IMR-90 (cell line): ENCODE data around the gene GNAO1. TPM values are rescaled to one million over a fixed set of nuclear protein-coding genes. Genes with fewer than 3 reads are reported as not detected.

Experiments used
- ATAC-seq: fragments of 200-7000 bp; cut with Tn5 transposase; 2 replicates; pipeline ENCODE4 v1.9.1; 2020; ENCODE audit warnings: low read depth, mild to moderate bottlenecking, moderate library complexity
- BruUV-seq: library from RNA; stranded (reverse); fragments of 400-500 nt; replicated peaks from 2 replicates; lab custom pipeline; 2021; lab: Mats Ljungman, UMichigan
- CTCF ChIA-PET: fragments of 300-600 bp; formaldehyde crosslinking; extraction: SDS; loops from one replicate; lab custom pipeline; 2021; ENCODE audit warnings: antibody characterized with exemption; lab: Yijun Ruan, JAX
- POLR2A ChIA-PET: fragments of 300-600 bp; sonication (Branson Sonifier 250); formaldehyde crosslinking; loops from one replicate; lab custom pipeline; 2022; ENCODE audit warnings: antibody characterized with exemption; ENCODE audit not compliant: unreplicated experiment; lab: Charles Lee
- DNase-seq: peaks from one replicate; pipeline ENCODE4 v3.0.0; 2013
- H2AFZ ChIP-seq: replicated peaks from 2 replicates; pipeline ENCODE3; 2013; ENCODE audit warnings: low read length, mild to moderate bottlenecking; ENCODE audit not compliant: poor library complexity
- H2AK5ac ChIP-seq: 2 replicates; pipeline ENCODE4 v1.6.1; 2013; ENCODE audit warnings: low read depth, low read length, inconsistent platforms
- H2AK9ac ChIP-seq: replicated peaks from 2 replicates; pipeline ENCODE3; 2013; ENCODE audit warnings: mild to moderate bottlenecking, low read depth, low read length, moderate library complexity; ENCODE audit not compliant: poor library complexity
- H2BK120ac ChIP-seq: 2 replicates; pipeline ENCODE4 v1.6.1; 2013; ENCODE audit warnings: low read depth, low read length, inconsistent platforms
- H2BK15ac ChIP-seq: 3 replicates; pipeline ENCODE4 v1.6.1; 2013; ENCODE audit warnings: low read depth, low read length, inconsistent platforms
- H2BK20ac ChIP-seq: 2 replicates; pipeline ENCODE4 v1.6.1; 2013; ENCODE audit warnings: low read depth, mild to moderate bottlenecking, inconsistent platforms, low read length, moderate library complexity
- H2BK5ac ChIP-seq: 2 replicates; pipeline ENCODE4 v1.6.1; 2013; ENCODE audit warnings: mild to moderate bottlenecking, low read depth, low read length, inconsistent platforms; ENCODE audit not compliant: poor library complexity, severe bottlenecking
- H3K14ac ChIP-seq: replicated peaks from 2 replicates; pipeline ENCODE4 v1.6.1; 2013; ENCODE audit warnings: low read depth, low read length, inconsistent platforms
- H3K18ac ChIP-seq: 2 replicates; pipeline ENCODE4 v1.6.1; 2013; ENCODE audit warnings: low read depth, low read length, control low read depth
- H3K23ac ChIP-seq: 2 replicates; pipeline ENCODE4 v1.6.1; 2013; ENCODE audit warnings: low read depth, low read length, inconsistent platforms
- H3K27ac ChIP-seq: 2 replicates; pipeline ENCODE4 v1.5.1; 2013; ENCODE audit warnings: mild to moderate bottlenecking, control low read depth, low read length; ENCODE audit not compliant: insufficient read depth
- H3K27me3 ChIP-seq: 2 replicates; pipeline ENCODE4 v1.6.1; 2013; ENCODE audit warnings: low read length; ENCODE audit not compliant: control insufficient read depth, insufficient read depth
- H3K36me3 ChIP-seq: 2 replicates; pipeline ENCODE4 v1.6.1; 2013; ENCODE audit warnings: low read length, mixed read lengths; ENCODE audit not compliant: control insufficient read depth, insufficient read depth
- H3K4ac ChIP-seq: 2 replicates; pipeline ENCODE4 v1.6.1; 2013; ENCODE audit warnings: low read depth, low read length, inconsistent platforms
- H3K4me1 ChIP-seq: 2 replicates; pipeline ENCODE4 v1.6.1; 2013; ENCODE audit warnings: low read length, mixed read lengths; ENCODE audit not compliant: control insufficient read depth, insufficient read depth
- H3K4me2 ChIP-seq: 2 replicates; pipeline ENCODE4 v1.6.1; 2013; ENCODE audit warnings: low read depth, mild to moderate bottlenecking, control low read depth, low read length, moderate library complexity
- H3K4me3 ChIP-seq: 2 replicates; pipeline ENCODE4 v1.5.1; 2013; ENCODE audit warnings: low read depth, mild to moderate bottlenecking, control low read depth, low read length, moderate library complexity; ENCODE audit not compliant: insufficient read depth
- H3K56ac ChIP-seq: 2 replicates; pipeline ENCODE4 v1.6.1; 2013; ENCODE audit warnings: low read length, inconsistent platforms; ENCODE audit not compliant: insufficient read depth; ENCODE audit errors: extremely low read depth
- H3K79me1 ChIP-seq, 2 experiments: 2 replicates each; pipeline ENCODE4 v1.6.1; 2013; ENCODE audit warnings: low read length in 2 of 2, inconsistent platforms in 1 of 2, low read depth in 1 of 2
- H3K9ac ChIP-seq: 2 replicates; pipeline ENCODE4 v1.6.1; 2013; ENCODE audit warnings: low read depth, low read length, control low read depth
- H3K9me1 ChIP-seq: 2 replicates; pipeline ENCODE4 v1.6.1; 2013; ENCODE audit warnings: low read length, inconsistent platforms; ENCODE audit not compliant: insufficient read depth
- H3K9me3 ChIP-seq: 2 replicates; pipeline ENCODE4 v1.6.1; 2013; ENCODE audit warnings: low read length; ENCODE audit not compliant: control insufficient read depth, insufficient read depth
- H4K20me1 ChIP-seq: 2 replicates; pipeline ENCODE4 v1.6.1; 2013; ENCODE audit warnings: low read length, inconsistent platforms; ENCODE audit not compliant: insufficient read depth
- H4K5ac ChIP-seq: 2 replicates; pipeline ENCODE4 v1.6.1; 2013; ENCODE audit warnings: mild to moderate bottlenecking, low read depth, low read length, control low read depth
- H4K8ac ChIP-seq, 2 experiments: 2 replicates each; pipeline ENCODE4 v1.6.1; 2013; ENCODE audit warnings: low read depth in 2 of 2, low read length in 2 of 2, control low read depth in 1 of 2, inconsistent platforms in 1 of 2
- H4K91ac ChIP-seq: 2 replicates; pipeline ENCODE4 v1.6.1; 2013; ENCODE audit warnings: low read depth, low read length, inconsistent platforms; ENCODE audit not compliant: insufficient read depth
- MAZ ChIP-seq: IDR thresholded peaks from 2 replicates; pipeline ENCODE4 v1.6.1; 2012; ENCODE audit warnings: low read depth, mild to moderate bottlenecking, low read length, improper control_type of control experiment, moderate library complexity, borderline replicate concordance
- NFE2L2 ChIP-seq: fragments of 150-350 bp; IDR thresholded peaks from 2 replicates; pipeline ENCODE4 v1.6.1; 2016; ENCODE audit warnings: low read depth, mild to moderate bottlenecking, low read length
- WGBS, 2 experiments: methylation state at CpG; one replicate each; pipeline versions ENCODE4 v1.1.5 to v1.1.7; 2013; ENCODE audit warnings: missing lambda C conversion rate in 2 of 2; ENCODE audit not compliant: insufficient read length in 1 of 2; ENCODE audit errors: extremely low coverage in 2 of 2; 5-methylcytosine and 5-hydroxymethylcytosine counted together
- dilution Hi-C: fragments of 300-500 bp; cut with HindIII; formaldehyde crosslinking; loops from one replicate; pipeline ENCODE4 v1.14.3; 2018; ENCODE audit warnings: low sequenced_read_pairs; ENCODE audit not compliant: unreplicated experiment
- in situ Hi-C: fragments of 300-500 bp; cut with MboI; formaldehyde crosslinking; loops from 3 replicates; pipeline ENCODE4 v1.14.3; 2019; ENCODE audit warnings: low sequenced_read_pairs, inconsistent platforms, mixed read lengths
- intact Hi-C: fragments of 100-400 bp; cut with micrococcal nuclease; formaldehyde crosslinking; loops from 2 replicates; pipeline ENCODE4 v1.10.0; 2022
- polyA plus RNA-seq, 3 experiments: library from polyadenylated mRNA; depleted of rRNA; stranded (reverse); fragments of >200 nt; gene quantifications; 2 replicates each; pipeline ENCODE4 v1.2.3, GENCODE V29; 2012; ENCODE audit warnings: low replicate concordance in 1 of 3
- total RNA-seq: library from RNA; depleted of rRNA; stranded (reverse); fragments of >200 nt; gene quantifications from 2 replicates; pipeline ENCODE4 v1.2.3, GENCODE V29; 2012

GNAO1 gene
- total and polyA plus RNA-seq, 2 of the 4 experiments (the other 2 are of a cell fraction) = under 0.01 to 0.07 TPM

- no peak overlapping the region for H2BK5ac ChIP-seq
- no peak overlapping the region for H2BK120ac ChIP-seq
- no peaks in the 10 kb centered on the region; the same call in 1 of the 2 replicates for H3K9me1 ChIP-seq
- ChIA-PET CTCF (interaction anchor here (0.6 kb wide), 1 partner anchor 1417 kb away, joined by 3 read pairs; no protein-coding TSS in a partner anchor), POLR2A (no interaction called here)
- no peak overlapping the region for H3K9ac ChIP-seq
- no peak overlapping the region for H3K18ac ChIP-seq
- no peak overlapping the region for H4K8ac ChIP-seq
- intact Hi-C loops (no loop called here), in situ Hi-C loops (no loop called here), dilution Hi-C loops (no loop called here)
- no peak overlapping the region for H3K4me3 ChIP-seq
- no peak overlapping the region for H3K23ac ChIP-seq
- no peak overlapping the region for H4K91ac ChIP-seq
- H3K56ac ChIP-seq = no peak overlapping the region
- no peak overlapping the region for H2AK5ac ChIP-seq
- no peaks in the 10 kb centered on the region for H3K4me1 ChIP-seq
- no peak for TF ChIP-seq MAZ
- peak; percentile 66 for TF ChIP-seq NFE2L2
- H2BK15ac ChIP-seq = no peak overlapping the region
- ATAC-seq = no peak
- no peak overlapping the region for H2BK20ac ChIP-seq
- H3K9me3 ChIP-seq = no peaks in the 10 kb centered on the region
- WGBS, 2 experiments = 73% methylated on average over 2 of the region's 11 CpGs; no CpG with 5 or more reads in 1 of the 2 experiments
- no peak overlapping the region for H3K14ac ChIP-seq
- no TSS peak for BruUV-seq
- H4K5ac ChIP-seq = no peak overlapping the region
- no peak overlapping the region for H2AK9ac ChIP-seq
- H3K36me3 ChIP-seq = no peaks in the 10 kb centered on the region
- H3K79me1 ChIP-seq = no peaks in the 10 kb centered on the region
- H2AFZ ChIP-seq = no peak overlapping the region
- H3K4ac ChIP-seq = no peak overlapping the region
- H3K27ac ChIP-seq = no peak overlapping the region
- no peak overlapping the region for H3K4me2 ChIP-seq
- H3K27me3 ChIP-seq = peaks cover 23% of the 10 kb centered on the region
- no peaks in the 10 kb centered on the region for H4K20me1 ChIP-seq
- DNase-seq = no peak
Measured at GRCh38 chr16:56263711-56264608, 72.7 kb downstream of the GNAO1 start.
